Epithelial cell of proximal tubule (primary cell): ENCODE data around the gene ENHO. TPM values are rescaled to one million over a fixed set of nuclear protein-coding genes. Genes with fewer than 3 reads are reported as not detected.

Source experiments
- DNase-seq: peaks from one replicate; pipeline ENCODE4 v3.0.0-alpha.2; 2011; ENCODE audit warnings: low read depth
- H3K4me3 ChIP-seq: 2 replicates; pipeline ENCODE4 v1.5.1; 2011; ENCODE audit warnings: low read depth, mild to moderate bottlenecking, low read length
- CTCF ChIP-seq: conservative IDR thresholded peaks from 2 replicates; pipeline ENCODE4 v1.5.1; 2012; ENCODE audit warnings: low read depth, mild to moderate bottlenecking, low read length
- total RNA-seq: library from RNA; depleted of rRNA; stranded (reverse); fragments of >200 nt; gene quantifications from 2 replicates; pipeline ENCODE4 v1.2.3, GENCODE V29; 2015

The ENHO gene
- total RNA-seq, 1 donor from 2014 or later = 0.75 TPM

- TF ChIP-seq CTCF = no peak
- no peak overlapping the region for H3K4me3 ChIP-seq
- no peak for DNase-seq
These were observed 37.9 kb upstream of the ENHO start for GRCh38 chr9:34560599-34561214.

GRCh38 chr9:34559624-34560455 is 37.0 kb upstream of the ENHO start:
- peak overlapping the region; percentile 14 for H3K4me3 ChIP-seq
- DNase-seq = peak; percentile 13
- TF ChIP-seq CTCF = no peak

GRCh38 chr9:34558919-34559623 is 36.3 kb upstream of the ENHO start:
- peak overlapping the region; percentile 14 for H3K4me3 ChIP-seq

GRCh38 chr9:34558364-34558763 is 35.6 kb upstream of the ENHO start:
- TF ChIP-seq CTCF = no peak
- no peak overlapping the region for H3K4me3 ChIP-seq
- no peak for DNase-seq

More at GRCh38 chr9:34558919-34559623, 36.3 kb upstream of the ENHO start:
- no peak for TF ChIP-seq CTCF
- no peak for DNase-seq

GRCh38 chr9:34557426-34558321 is 34.9 kb upstream of the ENHO start:
- no peak for TF ChIP-seq CTCF
- no peak for DNase-seq
- no peak overlapping the region for H3K4me3 ChIP-seq

GRCh38 chr9:34556949-34557348 is 34.2 kb upstream of the ENHO start:
- DNase-seq = no peak
- H3K4me3 ChIP-seq = no peak overlapping the region
- TF ChIP-seq CTCF = no peak
